Kidney epithelial cell (primary cell): ENCODE data around the gene PKD1. TPM values are rescaled to one million over a fixed set of nuclear protein-coding genes. Genes with fewer than 3 reads are reported as not detected.

Experiments
- DNase-seq: peaks from one replicate; pipeline ENCODE4 v3.0.0-alpha.2; 2010; ENCODE audit warnings: low read depth
- H3K27me3 ChIP-seq: 2 replicates; pipeline ENCODE4 v1.6.0; 2011; ENCODE audit warnings: low read length; ENCODE audit not compliant: control insufficient read depth, insufficient read depth
- H3K36me3 ChIP-seq: 2 replicates; pipeline ENCODE4 v1.5.1; 2011; ENCODE audit warnings: low read length; ENCODE audit not compliant: control insufficient read depth, insufficient read depth
- H3K4me3 ChIP-seq: 2 replicates; pipeline ENCODE4 v1.5.1; 2011; ENCODE audit warnings: low read depth, mild to moderate bottlenecking, control low read depth, low read length
- CTCF ChIP-seq: IDR thresholded peaks from 2 replicates; pipeline ENCODE4 v1.5.1; 2011; ENCODE audit warnings: mild to moderate bottlenecking, moderate library complexity, low read length, control low read depth, inconsistent platforms; ENCODE audit not compliant: insufficient read depth, poor library complexity, severe bottlenecking
- total RNA-seq: library from RNA; depleted of rRNA; stranded (reverse); fragments of >200 nt; gene quantifications from 2 replicates; pipeline ENCODE4 v1.2.3, GENCODE V29; 2015

PKD1 gene
- total RNA-seq, 1 donor from 2014 or later = 85.6 TPM

GRCh38 chr16:2066139-2066538 is 69.6 kb downstream of the PKD1 start:
- DNase-seq = no peak
- no peaks in the 10 kb centered on the region for H3K27me3 ChIP-seq
- H3K36me3 ChIP-seq = peaks cover 5% of the 10 kb centered on the region
- H3K4me3 ChIP-seq = no peak overlapping the region
- no peak for TF ChIP-seq CTCF

GRCh38 chr16:2064368-2064945 is 71.2 kb downstream of the PKD1 start:
- no peak for TF ChIP-seq CTCF
- Histone ChIP-seq H3K27me3 (no peaks in the 10 kb centered on the region), H3K36me3 (peaks cover 5% of the 10 kb centered on the region), H3K4me3 (no peak overlapping the region)
- DNase-seq = no peak

GRCh38 chr16:2063861-2064260 is 71.8 kb downstream of the PKD1 start:
- Histone ChIP-seq H3K36me3 (peaks cover 5% of the 10 kb centered on the region), H3K27me3 (no peaks in the 10 kb centered on the region), H3K4me3 (no peak overlapping the region)
- no peak for DNase-seq
- no peak for TF ChIP-seq CTCF

- no peak for TF ChIP-seq CTCF
- Histone ChIP-seq H3K36me3 (peaks cover 5% of the 10 kb centered on the region), H3K4me3 (no peak overlapping the region), H3K27me3 (no peaks in the 10 kb centered on the region)
- no peak for DNase-seq
These were observed 72.9 kb downstream of the PKD1 start for GRCh38 chr16:2062801-2063200.

DNA sequence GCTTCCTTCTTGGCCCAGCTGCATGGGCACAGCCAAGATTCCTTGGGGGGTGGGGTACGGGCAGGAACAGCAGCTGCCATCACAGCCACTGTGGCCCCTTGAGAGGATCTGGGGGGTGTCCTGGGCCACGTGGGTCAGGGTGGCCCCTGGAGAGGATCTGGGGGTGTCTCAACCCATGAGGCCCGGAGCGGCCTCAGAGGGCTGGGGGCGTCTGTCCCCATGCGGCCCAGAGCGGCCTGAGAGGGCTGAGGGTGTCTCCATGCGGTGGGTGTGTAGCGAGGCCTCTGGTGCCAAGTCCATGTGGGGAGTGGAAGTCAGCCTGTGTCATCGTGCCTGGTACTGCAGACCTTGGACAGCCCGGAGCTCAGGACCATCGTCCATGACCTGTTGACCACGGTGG is 74.2 kb downstream of the PKD1 start:
- DNase-seq = no peak
- TF ChIP-seq CTCF = no peak
- Histone ChIP-seq H3K36me3 (peaks cover 5% of the 10 kb centered on the region), H3K4me3 (no peak overlapping the region), H3K27me3 (no peaks in the 10 kb centered on the region)

DNA sequence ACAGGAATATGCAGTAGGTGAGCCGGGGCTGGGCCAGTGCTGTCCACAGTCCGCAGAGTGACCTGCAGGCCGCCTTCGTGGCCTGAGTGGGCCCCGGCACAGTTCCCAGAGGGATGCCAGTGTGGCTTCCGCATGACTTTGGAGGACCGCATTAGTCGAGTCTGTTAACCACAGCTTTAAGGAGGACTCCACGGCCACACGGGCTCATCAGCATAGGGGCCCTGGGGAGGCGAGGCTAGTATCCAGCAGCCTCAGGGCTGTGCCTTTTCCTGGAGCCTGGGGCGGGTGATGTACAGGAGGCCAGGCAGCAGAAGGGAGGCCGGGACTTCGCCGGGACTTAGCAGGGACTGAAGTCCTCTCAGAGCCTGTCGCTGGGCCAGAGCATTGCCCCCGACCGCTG is 74.7 kb downstream of the PKD1 start:
- no peak for TF ChIP-seq CTCF
- H3K36me3 ChIP-seq = peaks cover 2% of the 10 kb centered on the region

More for the DNA sequence above, 74.7 kb downstream of the PKD1 start:
- Histone ChIP-seq H3K27me3 (no peaks in the 10 kb centered on the region), H3K4me3 (no peak overlapping the region)
- DNase-seq = no peak
